Posterior vena cava (tissue), 2 donors: ENCODE data around the gene ARV1. TPM values are rescaled to one million over a fixed set of nuclear protein-coding genes. Genes with fewer than 3 reads are reported as not detected.
"Not testable (repeated sequence)": the region's sequence is repeated elsewhere in the genome, so short reads cannot be mapped to it uniquely, and the experiment has no call there.

ENCODE experiments used
- DNase-seq: peaks from one replicate; pipeline ENCODE4 v3.0.0-alpha.2; 2020; ENCODE audit warnings: low spot score
- intact Hi-C, 2 donors: fragments of 100-400 bp; cut with DNase I; formaldehyde crosslinking; loops; one replicate each; pipeline versions ENCODE4 v1.14.1 to v1.14.2; 2022 to 2023
- total RNA-seq, 2 donors: library from RNA; stranded (reverse); fragmentation: NEBNext Ultra II Directional; extraction: Animal tissue kit (Norgen Biotek cat#: 25700); gene quantifications; one replicate each; pipeline ENCODE4 v1.2.1, GENCODE V29; 2021
- donor health status: DM: yes; HTN: yes; CAD: no.
- donor health status: DM: yes; HTN: yes; CAD: no.

ARV1 gene
- total RNA-seq, 2 donors from 2014 or later = 11.7 to 13.2 TPM

GRCh38 chr1:231007535-231007934, 28.6 kb downstream of the ARV1 start:
- intact Hi-C loops, DNase-seq: not testable (repeated sequence)

- intact Hi-C loops = no loop called here
- DNase-seq = no peak
Observed at GRCh38 chr1:231011360-231011759, 32.5 kb downstream of the ARV1 start.

DNA sequence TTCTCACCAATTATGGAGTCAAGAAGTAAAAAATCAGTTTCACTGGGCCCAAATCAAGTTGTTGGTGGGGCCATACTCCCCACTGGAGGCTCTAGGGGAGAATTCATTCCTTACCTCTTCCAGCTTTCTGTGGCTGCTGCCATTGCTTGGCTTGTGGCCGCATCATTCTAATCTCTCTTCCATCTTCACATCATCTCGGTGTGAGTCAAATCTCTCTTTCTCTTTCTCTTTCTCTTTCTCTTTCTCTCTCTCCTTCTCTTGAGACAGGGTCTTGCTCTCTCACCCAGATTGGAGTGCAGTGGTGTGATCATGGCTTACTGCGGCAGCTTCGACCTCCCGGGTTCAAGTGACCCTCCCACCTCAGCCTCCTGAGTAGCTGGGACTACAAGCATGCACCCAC, 33.1 kb downstream of the ARV1 start:
- intact Hi-C loops = no loop called here
- no peak for DNase-seq

DNA sequence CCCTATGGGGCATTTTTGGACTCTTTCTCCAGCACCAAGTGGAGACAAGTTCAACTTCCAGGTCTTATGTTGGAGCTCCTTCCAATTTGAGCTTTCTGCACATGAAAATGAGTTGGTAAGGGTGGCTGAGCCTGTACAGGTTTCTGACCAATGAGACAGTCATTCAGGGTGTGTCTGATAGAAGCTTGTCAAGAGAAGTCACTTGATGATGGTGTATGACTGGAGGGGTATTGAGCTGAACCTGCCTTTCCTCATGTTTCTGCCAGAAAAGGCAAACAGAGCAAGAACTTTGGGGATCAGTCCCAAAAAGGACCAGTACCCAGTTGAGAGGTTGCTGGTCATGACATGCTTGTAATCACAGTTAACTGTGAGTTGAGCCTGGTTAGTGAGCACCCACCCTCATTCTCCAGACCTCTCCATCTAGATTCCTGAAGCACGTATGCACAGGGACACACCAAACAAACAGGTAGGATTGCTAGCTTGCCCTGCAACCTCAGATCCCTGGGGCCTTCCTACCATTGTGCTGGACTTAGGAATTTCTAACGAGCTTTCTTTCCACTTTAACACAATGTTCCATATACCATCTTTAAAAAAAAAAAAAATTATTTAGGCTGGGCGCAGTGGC, 34.6 kb downstream of the ARV1 start:
- intact Hi-C loops = no loop called here
- no peak for DNase-seq

DNA sequence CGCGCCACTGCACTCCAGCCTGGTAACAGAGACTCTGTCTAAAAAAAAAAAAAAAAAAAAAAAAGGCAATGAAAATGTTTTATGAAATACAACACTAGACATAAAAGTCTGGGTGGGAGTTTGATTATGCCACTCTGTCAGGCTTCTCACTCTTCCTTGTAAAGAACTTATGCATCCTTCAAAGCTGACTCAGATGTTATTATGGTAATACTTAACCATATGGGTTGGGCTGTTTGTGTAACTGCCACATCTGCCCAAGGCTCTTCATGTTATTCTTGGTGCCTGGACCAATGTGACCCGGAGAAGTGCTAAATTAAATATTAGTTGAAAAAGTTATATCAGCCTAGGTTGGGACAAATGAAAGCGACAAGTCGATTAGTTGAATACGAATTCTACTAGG, 37.3 kb downstream of the ARV1 start:
- intact Hi-C loops = no loop called here
- no peak for DNase-seq

DNA sequence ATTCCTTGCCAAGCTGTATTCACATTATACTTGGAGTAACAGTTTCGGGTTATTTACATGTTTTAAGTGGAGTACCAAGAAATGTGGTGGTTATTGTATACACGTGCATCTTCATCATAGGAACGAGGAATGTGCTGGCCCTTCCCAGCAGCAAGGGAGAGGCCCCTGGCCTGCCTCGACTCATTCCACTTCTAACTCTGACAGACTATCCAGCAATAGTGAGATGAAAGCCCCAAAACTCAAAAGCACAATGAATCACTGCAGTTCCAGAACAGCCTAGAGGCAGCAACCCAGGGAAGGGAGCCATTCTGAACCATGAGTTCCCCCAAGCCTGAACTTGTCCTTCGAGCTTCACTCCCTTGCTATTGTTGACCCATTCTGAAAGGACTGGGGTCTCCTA, 38.1 kb downstream of the ARV1 start:
- no peak for DNase-seq
- intact Hi-C loops = no loop called here

GRCh38 chr1:231019711-231020110, 40.8 kb downstream of the ARV1 start:
- intact Hi-C loops = loop anchor here in 1 of 2 donors (2.0 kb wide), 1 partner anchor 29 kb away; no protein-coding TSS in a partner anchor
- no peak for DNase-seq

DNA sequence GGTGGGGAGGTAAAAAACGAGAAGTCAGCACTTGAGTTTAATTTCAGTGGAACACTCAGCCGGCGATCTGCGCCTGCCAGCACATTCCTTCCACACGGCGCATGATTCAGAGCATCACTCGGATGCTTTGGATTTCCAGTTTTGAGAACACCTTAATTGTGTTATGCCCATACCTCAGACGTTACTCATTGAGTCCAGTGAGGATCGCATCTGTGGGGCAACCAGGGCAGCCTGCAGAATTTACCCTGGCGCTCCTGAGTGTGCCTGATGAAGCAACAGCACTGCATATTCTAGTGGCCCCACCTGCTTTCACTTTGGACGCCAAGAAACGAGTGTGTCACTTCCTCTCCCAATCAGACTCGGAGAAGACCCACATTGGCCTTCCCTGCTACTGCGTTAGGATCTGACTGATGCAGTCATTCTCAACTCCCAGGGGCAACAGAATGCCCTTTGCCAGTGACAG, 41.3 kb downstream of the ARV1 start:
- no peak for DNase-seq
- intact Hi-C loops = no loop called here

DNA sequence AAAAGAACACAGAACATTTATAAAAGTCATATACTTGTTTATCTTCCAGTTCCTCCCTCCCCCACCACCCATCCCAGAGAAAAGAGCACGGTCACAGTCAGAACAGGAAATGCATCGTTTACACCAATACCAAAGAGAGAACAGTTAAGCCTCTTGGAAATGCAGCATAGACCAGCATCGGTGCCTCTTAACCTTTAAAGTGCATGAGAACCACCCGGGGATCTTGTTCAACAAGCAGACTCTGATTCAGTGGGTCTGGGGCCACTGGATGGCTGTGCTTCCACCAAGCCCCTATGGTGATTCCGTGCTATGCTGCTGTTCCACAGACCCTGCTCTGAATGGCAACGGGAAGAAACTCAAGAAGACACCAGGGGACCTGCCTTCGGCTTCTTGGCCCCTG, 41.9 kb downstream of the ARV1 start:
- no peak for DNase-seq
- intact Hi-C loops = no loop called here

GRCh38 chr1:231021540-231022031, 42.7 kb downstream of the ARV1 start:
- no peak for DNase-seq
- intact Hi-C loops = no loop called here

GRCh38 chr1:231022543-231022942, 43.6 kb downstream of the ARV1 start:
- DNase-seq, intact Hi-C loops: not testable (repeated sequence)

DNA sequence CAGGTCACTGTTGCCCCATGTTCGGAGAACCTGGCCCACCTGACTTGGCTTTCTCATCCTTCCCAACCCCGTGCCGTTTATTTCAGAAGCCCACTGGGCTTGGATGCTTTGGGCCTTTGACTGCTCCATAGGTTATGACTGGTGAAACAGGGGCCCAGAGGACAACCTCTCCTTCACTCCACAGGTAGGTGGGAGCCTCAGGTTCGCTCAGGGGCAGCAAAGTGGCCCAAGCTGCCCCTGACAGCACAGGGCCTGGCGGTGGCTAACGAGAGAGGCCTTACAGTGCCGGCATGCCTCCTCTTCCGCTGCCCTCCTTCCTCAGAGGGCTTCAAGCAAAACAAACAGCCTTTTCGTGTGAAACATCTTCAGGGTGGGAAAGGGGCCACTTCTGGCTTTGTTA, 44.3 kb downstream of the ARV1 start:
- no peak for DNase-seq
- intact Hi-C loops = no loop called here

GRCh38 chr1:231026576-231026975, 47.7 kb downstream of the ARV1 start:
- no peak for DNase-seq
- intact Hi-C loops = no loop called here

GRCh38 chr1:231027136-231027925, 48.4 kb downstream of the ARV1 start:
- intact Hi-C loops = loop anchor here in 1 of 2 donors (1.0 kb wide), 1 partner anchor 21 kb away; no protein-coding TSS in a partner anchor
- DNase-seq = no peak

- intact Hi-C loops = loop anchor here in 1 of 2 donors (1.0 kb wide), 1 partner anchor 22 kb away; no protein-coding TSS in a partner anchor
- no peak for DNase-seq
Observed at GRCh38 chr1:231027971-231028370, 49.1 kb downstream of the ARV1 start.

GRCh38 chr1:231028682-231029081, 49.8 kb downstream of the ARV1 start:
- DNase-seq = no peak
- intact Hi-C loops = no loop called here

- DNase-seq, intact Hi-C loops: not testable (repeated sequence)
Observed at GRCh38 chr1:231029247-231029646, 50.4 kb downstream of the ARV1 start.

DNA sequence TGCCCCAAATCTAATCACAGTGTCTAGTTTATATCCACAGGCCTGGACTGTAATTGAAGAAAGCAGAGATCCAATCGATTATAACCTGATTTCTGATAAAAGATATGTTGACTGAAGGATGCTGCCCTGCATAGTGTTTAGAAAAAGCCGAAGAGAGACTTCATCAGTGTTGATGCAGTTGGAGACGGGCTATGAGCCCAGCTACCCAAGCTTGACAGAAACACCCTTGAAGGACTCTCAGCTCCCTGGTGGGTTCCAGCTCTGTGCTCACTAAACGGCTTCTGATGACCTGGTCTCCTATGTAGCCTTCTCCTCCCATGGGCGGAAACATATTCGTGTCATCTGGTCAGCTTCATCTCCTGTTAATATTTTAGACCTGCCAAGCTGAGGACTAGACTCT, 50.9 kb downstream of the ARV1 start:
- intact Hi-C loops = no loop called here
- no peak for DNase-seq

GRCh38 chr1:231032963-231033362, 54.1 kb downstream of the ARV1 start:
- intact Hi-C loops = no loop called here
- DNase-seq = no peak

DNA sequence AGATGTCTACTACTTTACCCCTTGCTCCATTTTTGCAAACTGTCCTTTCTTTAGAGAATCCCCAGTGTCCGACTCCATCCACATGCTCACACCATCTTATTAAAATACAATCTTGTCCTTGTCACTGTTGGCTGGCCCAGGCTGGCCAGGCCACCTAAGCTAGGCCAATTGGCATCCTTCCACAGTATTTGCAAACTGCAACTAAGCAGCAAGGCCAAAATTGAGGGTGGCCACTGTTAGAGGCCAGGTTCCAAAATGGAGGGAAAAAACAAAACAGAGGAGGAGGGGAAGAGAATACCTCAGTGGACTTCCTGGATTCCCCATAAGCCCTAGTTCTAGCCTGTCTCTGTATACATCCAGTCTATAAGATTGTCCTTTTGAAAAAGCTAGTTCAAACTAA, 56.9 kb downstream of the ARV1 start:
- intact Hi-C loops = no loop called here
- no peak for DNase-seq

- no peak for DNase-seq
- intact Hi-C loops = no loop called here
Observed at GRCh38 chr1:231036416-231036815, 57.5 kb downstream of the ARV1 start.
